GM21367 (cell line): ENCODE measurements around the gene APOB.

Experiments used
- ATAC-seq: cut with Tn5 transposase; IDR thresholded peaks from one replicate; pipeline ENCODE4 v1.9.1; 2021; ENCODE audit not compliant: unreplicated experiment

Gene APOB

GRCh38 chr2:21020031-21020667, 23.7 kb downstream of the APOB start:
- ATAC-seq: no peak

- ATAC-seq: no peak
Measured at GRCh38 chr2:21019678-21020021, 24.2 kb downstream of the APOB start.

GRCh38 chr2:21019000-21019677, 24.7 kb downstream of the APOB start:
- ATAC-seq: no peak

- ATAC-seq: no peak
Measured at GRCh38 chr2:21018290-21018689, 25.6 kb downstream of the APOB start.

GRCh38 chr2:21017748-21018276, 26.1 kb downstream of the APOB start:
- ATAC-seq: no peak

- ATAC-seq: no peak
Measured at GRCh38 chr2:21015281-21015645, 28.6 kb downstream of the APOB start.

- no peak for ATAC-seq
Measured at GRCh38 chr2:21014364-21015280, 29.3 kb downstream of the APOB start.

GRCh38 chr2:21013043-21013816, 30.6 kb downstream of the APOB start:
- ATAC-seq: no peak

- ATAC-seq: no peak
Measured at GRCh38 chr2:21012557-21012937, 31.3 kb downstream of the APOB start.

- no peak for ATAC-seq
Measured at GRCh38 chr2:21011876-21012556, 31.9 kb downstream of the APOB start.

GRCh38 chr2:21011453-21011852, 32.4 kb downstream of the APOB start:
- no peak for ATAC-seq

- no peak for ATAC-seq
Measured at GRCh38 chr2:21010813-21011439, 32.9 kb downstream of the APOB start.

GRCh38 chr2:21009662-21010225, 34.1 kb downstream of the APOB start:
- no peak for ATAC-seq

- ATAC-seq: no peak
Measured at GRCh38 chr2:21008790-21009661, 34.8 kb downstream of the APOB start.

- no peak for ATAC-seq
Measured at GRCh38 chr2:21008014-21008789, 35.7 kb downstream of the APOB start.

- ATAC-seq: no peak
Measured at GRCh38 chr2:21007129-21008013, 36.5 kb downstream of the APOB start.
